ENCODE measurements around the gene CNGA4. TPM values are rescaled to one million over a fixed set of nuclear protein-coding genes. Genes with fewer than 3 reads are reported as not detected.

Gene CNGA4
- total and polyA plus RNA-seq, 8 donors, result 0.45 to 2.5 (median 1.6) TPM; not detected in 1

- no peak for TF ChIP-seq CTCF (IDR thresholded peaks at IDR 0.05)
- H3K36me3 ChIP-seq, result no peaks in the 10 kb centered on the region
- intact Hi-C loops (cut with DNase I), result no loop called here
- DNase-seq (no peak), ATAC-seq (no peak)
- H3K4me1 ChIP-seq, result peaks cover 0 to 37% of the 10 kb centered on the region in 2 donors
- no peak overlapping the region for H3K4me3 ChIP-seq
- H3K9me3 ChIP-seq, result no peaks in the 10 kb centered on the region
- no peaks in the 10 kb centered on the region for H3K27me3 ChIP-seq
- no peak overlapping the region for H3K27ac ChIP-seq
Observed at GRCh38 chr11:6197466-6198200, 41.3 kb upstream of the CNGA4 start.

- no peaks in the 10 kb centered on the region for H3K9me3 ChIP-seq
- TF ChIP-seq CTCF (IDR thresholded peaks at IDR 0.05), result no peak
- ATAC-seq (no peak), DNase-seq (peak in 1 of 4 donors; percentile 50)
- H3K27ac ChIP-seq, result peak within 1 kb of the TSS in 1 of 2 donors; percentile 95
- no peaks in the 10 kb centered on the region for H3K36me3 ChIP-seq
- intact Hi-C loops (cut with DNase I), result no loop called here
- no peaks in the 10 kb centered on the region for H3K27me3 ChIP-seq
- H3K4me1 ChIP-seq, result peaks cover 0 to 44% of the 10 kb centered on the region in 2 donors
- no peak within 1 kb of the TSS for H3K4me3 ChIP-seq
Observed at GRCh38 chr11:6199174-6199810, 39.6 kb upstream of the CNGA4 start, which contains the start of gene OR52W1. OR52W1 (plus strand) TSS chr11:6199224; CDS start chr11:6199224, 0 bp downstream.

GRCh38 chr11:6200975-6201374 is 37.9 kb upstream of the CNGA4 start:
- peak overlapping the region; percentile 7 to 95 for H3K27ac ChIP-seq
- H3K36me3 ChIP-seq, result peaks cover 0 to 10% of the 10 kb centered on the region in 2 donors
- intact Hi-C loops (cut with DNase I), result no loop called here
- H3K27me3 ChIP-seq, result no peaks in the 10 kb centered on the region
- peaks cover 0 to 59% of the 10 kb centered on the region in 2 donors for H3K4me1 ChIP-seq
- DNase-seq, result peak in 2 of 4 donors; percentile 10 to 87
- no peak for TF ChIP-seq CTCF (IDR thresholded peaks at IDR 0.05)
- peak; percentile 63 for ATAC-seq
- no peaks in the 10 kb centered on the region for H3K9me3 ChIP-seq
- H3K4me3 ChIP-seq, result no peak overlapping the region

GRCh38 chr11:6201481-6201880 is 37.4 kb upstream of the CNGA4 start:
- Histone ChIP-seq H3K4me1 (peaks cover 0 to 61% of the 10 kb centered on the region in 2 donors), H3K27me3 (no peaks in the 10 kb centered on the region), H3K4me3 (no peak overlapping the region), H3K27ac (peak overlapping the region; percentile 7 to 95), H3K9me3 (no peaks in the 10 kb centered on the region), H3K36me3 (peaks cover 0 to 15% of the 10 kb centered on the region in 2 donors)
- intact Hi-C loops (cut with DNase I), result no loop called here
- DNase-seq (no peak), ATAC-seq (peak; percentile 39)
- no peak for TF ChIP-seq CTCF (IDR thresholded peaks at IDR 0.05)

DNA sequence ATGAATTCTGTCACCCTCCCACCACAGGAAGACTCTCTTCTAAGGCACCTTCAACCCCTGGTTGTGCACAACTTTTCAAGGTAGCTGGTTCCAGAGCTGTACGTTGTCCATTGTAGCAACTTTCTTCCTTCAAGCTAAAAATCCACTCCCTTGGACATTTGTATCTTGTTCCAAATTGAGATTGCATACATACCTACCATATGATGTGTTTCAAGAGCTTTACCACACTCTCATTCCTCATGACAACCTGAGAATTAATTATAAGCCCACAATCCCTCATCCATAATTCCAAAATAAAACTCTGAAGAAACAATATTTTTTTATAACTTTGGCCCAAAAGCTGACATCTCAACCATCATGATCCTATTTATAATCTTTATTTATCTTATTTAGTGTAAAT is 36.8 kb upstream of the CNGA4 start:
- TF ChIP-seq CTCF (IDR thresholded peaks at IDR 0.05), result no peak
- H3K36me3 ChIP-seq, result peaks cover 0 to 18% of the 10 kb centered on the region in 2 donors
- H3K9me3 ChIP-seq, result no peaks in the 10 kb centered on the region
- DNase-seq (no peak), ATAC-seq (no peak)
- peaks cover 0 to 61% of the 10 kb centered on the region in 2 donors for H3K4me1 ChIP-seq
- H3K27ac ChIP-seq, result peak overlapping the region in 1 of 2 donors; percentile 95
- H3K27me3 ChIP-seq, result no peaks in the 10 kb centered on the region
- H3K4me3 ChIP-seq, result no peak overlapping the region
- intact Hi-C loops (cut with DNase I), result no loop called here

Measured in left lung (tissue), 10 donors.